Stomach (tissue), 9 donors: Measurements from ENCODE around the gene GPR89B. TPM values are rescaled to one million over a fixed set of nuclear protein-coding genes. Genes with fewer than 3 reads are reported as not detected.
"Not testable (repeated sequence)": the region's sequence is repeated elsewhere in the genome, so short reads cannot be mapped to it uniquely, and the experiment has no call there.

ENCODE experiments used
- DNase-seq, 2 donors: peaks; one replicate each; pipeline versions ENCODE4 v3.0.0 to v3.0.0-alpha.2; 2013 to 2019
- H3K27ac ChIP-seq, 5 donors: fragments of 200-600 bp in 4 of 5; sonication (generic) in 4 of 5; one replicate each; pipeline ENCODE4 v1.5.1; 2013 to 2019; ENCODE audit warnings: mild to moderate bottlenecking in 1 of 5, moderate library complexity in 1 of 5
- H3K27me3 ChIP-seq, 3 donors: fragments of 200-600 bp; sonication (generic); one replicate each; pipeline ENCODE4 v1.5.1; 2017 to 2019; ENCODE audit warnings: mixed run types in 1 of 3
- H3K36me3 ChIP-seq, 4 donors: fragments of 200-600 bp; sonication (generic); 1 replicate in 3 of 4; 2 replicates in 1 of 4; pipeline ENCODE4 v1.5.1; 2016 to 2019
- H3K4me1 ChIP-seq, 4 donors: fragments of 200-600 bp; sonication (generic); one replicate each; pipeline ENCODE4 v1.5.1; 2016 to 2019
- H3K4me3 ChIP-seq, 4 donors: fragments of 200-600 bp; sonication (generic) in 3 of 4; one replicate each; pipeline ENCODE4 v1.5.1; 2016 to 2019; ENCODE audit warnings: mild to moderate bottlenecking in 1 of 4
- H3K9me3 ChIP-seq, 4 donors: fragments of 200-600 bp; sonication (generic); one replicate each; pipeline ENCODE4 v1.5.1; 2016 to 2019
- POLR2A ChIP-seq, 4 donors: fragments of 450-650 bp; IDR thresholded peaks; one replicate each; pipeline ENCODE4 v1.6.1; 2016; ENCODE audit warnings: antibody characterized with exemption in 4 of 4, control low read depth in 2 of 4, mild to moderate bottlenecking in 1 of 4, moderate library complexity in 1 of 4
- POLR2AphosphoS5 ChIP-seq, 3 donors: sonication (generic); formaldehyde crosslinking; IDR thresholded peaks; one replicate each; pipeline ENCODE4 v1.6.1; 2016; ENCODE audit warnings: antibody characterized with exemption in 3 of 3
- WGBS, 5 donors: extraction: QIAGEN DNeasy Blood & Tissue Kit in 3 of 5; methylation state at CpG; one replicate each; pipeline versions ENCODE4 v1.1.5 to v1.1.7; 2013 to 2018; 5-methylcytosine and 5-hydroxymethylcytosine counted together
- intact Hi-C: fragments of 100-400 bp; cut with DNase I; formaldehyde crosslinking; loops from one replicate; pipeline ENCODE4 v1.15.1; 2023; ENCODE audit warnings: low total_unique reads
- polyA plus RNA-seq, 3 donors: library from polyadenylated mRNA; stranded (reverse); fragments of 200-250 nt; gene quantifications; one replicate each; pipeline ENCODE4 v1.2.3, GENCODE V29; 2013
- small RNA-seq, 4 donors: library from RNA; depleted of rRNA; stranded (forward); fragments of <200 nt; gene quantifications; one replicate each; pipeline ENCODE3, GENCODE V24; 2016
- total RNA-seq, 5 donors: library from RNA; depleted of rRNA; stranded (reverse); fragments of >200 nt; gene quantifications; one replicate each; pipeline versions ENCODE4 v1.1.0 to v1.2.3, GENCODE V29; 2014 to 2016
- donor health status: healthy with polysubstance abuse.
- donor health status: Bipolar disorder and iron deficiency.
- donor health status: healthy.

The GPR89B gene
- total and polyA plus RNA-seq, 8 donors, result 2.3 to 43.1 (median 10.2) TPM

GRCh38 chr1:148038462-148039333, 110.5 kb downstream of the GPR89B start:
- Histone ChIP-seq H3K4me3 (peak overlapping the region; percentile 39 to 45 (median 42)), H3K27ac (peak overlapping the region in 4 of 5 donors; percentile 58 to 83 (median 69)), H3K27me3 (peaks cover 0 to 13% (median 0%) of the 10 kb centered on the region in 3 donors)
- TF ChIP-seq POLR2A (IDR thresholded peaks at IDR 0.05) (peak in 2 of 4 donors; percentile 83 to 99), POLR2AphosphoS5 (IDR thresholded peaks at IDR 0.05) (peak; percentile 68 to 96 (median 93))
- H3K4me1 ChIP-seq, H3K36me3 ChIP-seq, intact Hi-C loops, H3K9me3 ChIP-seq: not testable (repeated sequence)
- 0 to 1% (median 0%) methylated on average over 16 to 19 of the region's 38 CpGs for WGBS, 5 donors
- DNase-seq, result peak; percentile 39 to 89

Small RNA genes lying within 50 kb of the gene (small RNA-seq; reads per million reads assigned to genes)
- 0 reads per million in 4 donors for gene RNU1-129P
- gene RNVU1-7, result 1.6 to 8.5 (median 2.4) reads per million in 4 donors

Other genes starting within 250 kb of the GPR89B start
- gene GJA5, start 167.8 kb upstream of the GPR89B start, total RNA-seq, result 1 to 10 TPM in 3 of 5 donors, under 1 TPM in 1, not detected in 1; under 0.01 to 4.8 (median 2.3) TPM
- 1 to 10 TPM in 1 of 3 donors, under 1 TPM in 2; 0.61 to 1.1 (median 0.88) TPM for gene GJA5, start 167.8 kb upstream of the GPR89B start, polyA plus RNA-seq
- not detected for gene GJA8, start 25.6 kb upstream of the GPR89B start, total RNA-seq
- gene GJA8, start 25.6 kb upstream of the GPR89B start, polyA plus RNA-seq, result not detected
- 10 to 100 TPM in 4 of 5 donors, 1 to 10 TPM in 1; 5.8 to 37.9 (median 12.1) TPM for gene NBPF11, start 223.9 kb downstream of the GPR89B start, total RNA-seq
- gene NBPF11, start 223.9 kb downstream of the GPR89B start, polyA plus RNA-seq, result 1 to 10 TPM; 2.6 to 6.2 (median 5.4) TPM